Stimulated activated CD4-positive, alpha-beta T cell treated with anti-CD3 and anti-CD28 coated beads, Interleukin-4, amount 100 ng/mL, for 48 hours (primary cell): Measurements from ENCODE around the gene ZCCHC8.
"Not testable (repeated sequence)": the region's sequence is repeated elsewhere in the genome, so short reads cannot be mapped to it uniquely, and the experiment has no call there.

Source experiments
- DNase-seq, 2 donors: peaks; one replicate each; pipeline ENCODE4 v3.0.0-alpha.2; 2020; ENCODE audit warnings: low read depth in 2 of 2

The ZCCHC8 gene

GRCh38 chr12:122508163-122508562, 7.4 kb upstream of the ZCCHC8 start:
- DNase-seq, result no peak

- no peak for DNase-seq
Measured at GRCh38 chr12:122506393-122506938, 5.7 kb upstream of the ZCCHC8 start.

- no peak for DNase-seq
Measured at GRCh38 chr12:122505419-122506051, 4.8 kb upstream of the ZCCHC8 start.

- DNase-seq, result no peak
Measured at GRCh38 chr12:122503783-122504590, 3.3 kb upstream of the ZCCHC8 start.

GRCh38 chr12:122503147-122503751, 2.5 kb upstream of the ZCCHC8 start:
- no peak for DNase-seq

GRCh38 chr12:122501489-122501989, 807 bp upstream of the ZCCHC8 start:
- DNase-seq, result no peak

- peak; percentile 15 to 26 for DNase-seq
Measured at GRCh38 chr12:122499991-122500684, 594 bp downstream of the ZCCHC8 start.

GRCh38 chr12:122495258-122495657, 5.5 kb downstream of the ZCCHC8 start:
- DNase-seq, result no peak

GRCh38 chr12:122493222-122493621, 7.5 kb downstream of the ZCCHC8 start:
- not testable (repeated sequence) for DNase-seq

GRCh38 chr12:122491991-122492390, 8.7 kb downstream of the ZCCHC8 start:
- no peak for DNase-seq

- DNase-seq, result no peak
Measured at GRCh38 chr12:122489038-122489437, 11.7 kb downstream of the ZCCHC8 start.

- DNase-seq, result not testable (repeated sequence)
Measured at GRCh38 chr12:122487807-122488206, 12.9 kb downstream of the ZCCHC8 start.

- no peak for DNase-seq
Measured at GRCh38 chr12:122486805-122487426, 13.8 kb downstream of the ZCCHC8 start.

- not testable (repeated sequence) for DNase-seq
Measured at GRCh38 chr12:122486360-122486759, 14.4 kb downstream of the ZCCHC8 start.

GRCh38 chr12:122484385-122484784, 16.3 kb downstream of the ZCCHC8 start:
- not testable (repeated sequence) for DNase-seq

GRCh38 chr12:122483969-122484368, 16.8 kb downstream of the ZCCHC8 start:
- no peak for DNase-seq

GRCh38 chr12:122481861-122482260, 18.9 kb downstream of the ZCCHC8 start:
- DNase-seq, result no peak

- no peak for DNase-seq
Measured at GRCh38 chr12:122480753-122481152, 20.0 kb downstream of the ZCCHC8 start.

GRCh38 chr12:122474324-122474716, 26.4 kb downstream of the ZCCHC8 start:
- DNase-seq, result no peak

GRCh38 chr12:122473543-122474323, 27.0 kb downstream of the ZCCHC8 start:
- DNase-seq, result peak; percentile 49 to 66
